Liver (tissue), 9 donors: ENCODE results near the gene ACSS1. TPM values are rescaled to one million over a fixed set of nuclear protein-coding genes. Genes with fewer than 3 reads are reported as not detected.

Experiments
- DNase-seq: peaks from one replicate; pipeline ENCODE4 v3.0.0-alpha.2; 2017; ENCODE audit warnings: low spot score
- H3K27ac ChIP-seq, 2 donors: one replicate each; pipeline ENCODE4 v1.7.0; 2013; ENCODE audit warnings: inconsistent platforms in 2 of 2, low read length in 2 of 2, control low read depth in 1 of 2, low read depth in 1 of 2, mild to moderate bottlenecking in 1 of 2
- H3K27me3 ChIP-seq, 4 donors: one replicate each; pipeline versions ENCODE4 v1.6.1 to v1.7.0; 2013; ENCODE audit warnings: low read length in 3 of 4, inconsistent platforms in 1 of 4, mild to moderate bottlenecking in 1 of 4, moderate library complexity in 1 of 4; ENCODE audit not compliant: control insufficient read depth in 4 of 4, insufficient read depth in 4 of 4
- H3K36me3 ChIP-seq, 4 donors: one replicate each; pipeline versions ENCODE4 v1.6.1 to v1.7.0; 2013; ENCODE audit warnings: low read length in 3 of 4, mild to moderate bottlenecking in 3 of 4, low read depth in 1 of 4, moderate library complexity in 1 of 4; ENCODE audit not compliant: control insufficient read depth in 4 of 4, insufficient read depth in 3 of 4
- H3K4me1 ChIP-seq, 4 donors: one replicate each; pipeline versions ENCODE4 v1.6.1 to v1.7.0; 2013; ENCODE audit warnings: low read length in 3 of 4, mild to moderate bottlenecking in 3 of 4, moderate library complexity in 1 of 4; ENCODE audit not compliant: control insufficient read depth in 4 of 4, insufficient read depth in 4 of 4
- H3K4me3 ChIP-seq, 3 donors: one replicate each; pipeline versions ENCODE4 v1.6.1 to v1.7.0; 2013; ENCODE audit warnings: low read length in 3 of 3, control low read depth in 1 of 3, low read depth in 1 of 3, mild to moderate bottlenecking in 1 of 3
- H3K9ac ChIP-seq, 2 donors: one replicate each; pipeline ENCODE4 v1.7.0; 2013; ENCODE audit warnings: low read length in 2 of 2, mild to moderate bottlenecking in 2 of 2, moderate library complexity in 2 of 2, control low read depth in 1 of 2, low read depth in 1 of 2
- H3K9me3 ChIP-seq, 4 donors: one replicate each; pipeline versions ENCODE4 v1.6.1 to v1.7.0; 2013; ENCODE audit warnings: low read length in 3 of 4; ENCODE audit not compliant: control insufficient read depth in 4 of 4
- EGR1 ChIP-seq, 2 donors: IDR thresholded peaks; 2 replicates each; pipeline ENCODE4 v1.6.1; 2016 to 2018; ENCODE audit warnings: antibody characterized with exemption in 2 of 2, low read depth in 2 of 2
- FOXA1 ChIP-seq: IDR thresholded peaks from 2 replicates; pipeline ENCODE4 v1.6.1; 2016; ENCODE audit warnings: antibody characterized with exemption
- FOXA2 ChIP-seq: IDR thresholded peaks from 2 replicates; pipeline ENCODE4 v1.6.1; 2016; ENCODE audit warnings: antibody characterized with exemption
- GABPA ChIP-seq, 2 donors: IDR thresholded peaks in 1 of 2; conservative IDR thresholded peaks in 1 of 2; 2 replicates each; pipeline ENCODE4 v1.6.1; 2016; ENCODE audit warnings: antibody characterized with exemption in 2 of 2, mild to moderate bottlenecking in 1 of 2, moderate library complexity in 1 of 2
- HNF4A ChIP-seq, 2 donors: conservative IDR thresholded peaks; 2 replicates each; pipeline ENCODE4 v1.6.1; 2016; ENCODE audit warnings: antibody characterized with exemption in 2 of 2, mild to moderate bottlenecking in 2 of 2
- HNF4G ChIP-seq: IDR thresholded peaks from 2 replicates; pipeline ENCODE4 v1.6.1; 2016; ENCODE audit warnings: antibody characterized with exemption
- JUND ChIP-seq, 2 donors: IDR thresholded peaks; 2 replicates each; pipeline ENCODE4 v1.6.1; 2016; ENCODE audit warnings: antibody characterized with exemption in 2 of 2
- NR2F2 ChIP-seq: IDR thresholded peaks from 2 replicates; pipeline ENCODE4 v1.6.1; 2016; ENCODE audit warnings: antibody characterized with exemption
- RAD21 ChIP-seq, 2 donors: IDR thresholded peaks; 2 replicates each; pipeline ENCODE4 v1.6.1; 2016; ENCODE audit warnings: antibody characterized with exemption in 2 of 2, mild to moderate bottlenecking in 2 of 2
- RXRA ChIP-seq, 2 donors: IDR thresholded peaks; 2 replicates each; pipeline ENCODE4 v1.6.1; 2017 to 2018; ENCODE audit warnings: antibody characterized with exemption in 2 of 2, mild to moderate bottlenecking in 1 of 2
- SP1 ChIP-seq: IDR thresholded peaks from 2 replicates; pipeline ENCODE4 v1.6.1; 2018; ENCODE audit warnings: antibody characterized with exemption, mild to moderate bottlenecking
- TAF1 ChIP-seq: conservative IDR thresholded peaks from 2 replicates; pipeline ENCODE4 v1.6.1; 2016; ENCODE audit warnings: antibody characterized with exemption, mild to moderate bottlenecking
- YY1 ChIP-seq: IDR thresholded peaks from 2 replicates; pipeline ENCODE4 v1.6.1; 2016; ENCODE audit warnings: antibody characterized with exemption, mild to moderate bottlenecking
- WGBS: extraction: QIAGEN DNeasy Blood & Tissue Kit; methylation state at CpG from one replicate; pipeline ENCODE4 v1.1.7; 2013; 5-methylcytosine and 5-hydroxymethylcytosine counted together
- polyA plus RNA-seq, 2 donors: library from polyadenylated mRNA; stranded (reverse) in 1 of 2; unstranded in 1 of 2; fragments of 200-250 nt in 1 of 2; fragments of >200 nt in 1 of 2; fragmentation: Nextera tagmentation in 1 of 2; extraction: Ambion mirVana in 1 of 2; gene quantifications; one replicate each; pipeline versions ENCODE4 v1.2.1 to v1.2.3, GENCODE V29; 2013 to 2015
- total RNA-seq, 2 donors: library from RNA; depleted of rRNA; stranded (reverse); fragments of >200 nt; gene quantifications; one replicate each; pipeline ENCODE4 v1.2.3, GENCODE V29; 2014
- TF ChIP-seq, protein P1 (sequence below): IDR thresholded peaks from 2 replicates; pipeline ENCODE4 v1.6.1; 2016; ENCODE audit warnings: antibody characterized with exemption
- TF ChIP-seq, protein P2 (sequence below): IDR thresholded peaks from 2 replicates; pipeline ENCODE4 v1.6.1; 2016; ENCODE audit warnings: antibody characterized with exemption
- TF ChIP-seq, protein P3 (sequence below): fragments of 150-350 bp; IDR thresholded peaks from 2 replicates; pipeline ENCODE4 v1.5.1; 2017; ENCODE audit warnings: improper control_type of control experiment, low read depth, low read length; ENCODE audit not compliant: missing input control
- TF ChIP-seq, protein P4 (sequence below): IDR thresholded peaks from 2 replicates; pipeline ENCODE4 v1.6.1; 2016; ENCODE audit warnings: antibody characterized with exemption
- TF ChIP-seq, protein P5 (sequence below): IDR thresholded peaks from 2 replicates; pipeline ENCODE4 v1.6.1; 2016; ENCODE audit warnings: antibody characterized with exemption, mild to moderate bottlenecking
- donor health status: healthy.
- donor health status: healthy.
- donor health status: healthy.
- donor health status: healthy.
- donor health status: healthy.

Gene ACSS1
- total and polyA plus RNA-seq, 4 donors = 5.3 to 87.5 (median 22.1) TPM

DNA sequence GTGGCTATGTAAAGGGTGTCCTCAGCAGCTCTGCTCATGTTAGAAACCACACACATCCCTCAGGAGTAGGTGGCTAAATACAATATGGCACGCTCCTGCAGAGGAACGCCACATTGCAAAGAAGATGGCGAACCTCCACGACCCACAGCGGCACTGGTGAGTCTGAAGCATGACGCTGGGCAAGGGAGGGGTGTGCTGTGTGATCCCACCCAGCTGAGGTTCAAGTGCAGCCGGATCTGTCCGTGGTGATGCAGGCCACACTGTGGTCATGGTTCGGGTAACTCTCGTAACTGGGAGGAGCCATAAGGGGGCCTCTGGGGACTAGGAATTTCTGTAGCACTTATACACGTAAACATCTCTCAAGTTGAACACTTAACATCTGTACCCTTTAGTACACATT lies 42.0 kb downstream of the ACSS1 start:
- no peak overlapping the region for H3K4me3 ChIP-seq
- no peak overlapping the region for H3K9ac ChIP-seq
- peaks cover 9 to 26% (median 18%) of the 10 kb centered on the region in 4 donors for H3K4me1 ChIP-seq
- no peaks in the 10 kb centered on the region for H3K9me3 ChIP-seq
- DNase-seq = no peak
- H3K27me3 ChIP-seq = no peaks in the 10 kb centered on the region
- TF ChIP-seq FOXA1 = no peak
- no peak for TF ChIP-seq FOXA2
- TF ChIP-seq HNF4G = no peak
- TF ChIP-seq, protein P1, sequence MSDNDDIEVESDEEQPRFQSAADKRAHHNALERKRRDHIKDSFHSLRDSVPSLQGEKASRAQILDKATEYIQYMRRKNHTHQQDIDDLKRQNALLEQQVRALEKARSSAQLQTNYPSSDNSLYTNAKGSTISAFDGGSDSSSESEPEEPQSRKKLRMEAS = no peak
- H3K36me3 ChIP-seq = no peaks in the 10 kb centered on the region
- 91% methylated on average over 11 of the region's 11 CpGs for WGBS
- no peak overlapping the region for H3K27ac ChIP-seq

DNA sequence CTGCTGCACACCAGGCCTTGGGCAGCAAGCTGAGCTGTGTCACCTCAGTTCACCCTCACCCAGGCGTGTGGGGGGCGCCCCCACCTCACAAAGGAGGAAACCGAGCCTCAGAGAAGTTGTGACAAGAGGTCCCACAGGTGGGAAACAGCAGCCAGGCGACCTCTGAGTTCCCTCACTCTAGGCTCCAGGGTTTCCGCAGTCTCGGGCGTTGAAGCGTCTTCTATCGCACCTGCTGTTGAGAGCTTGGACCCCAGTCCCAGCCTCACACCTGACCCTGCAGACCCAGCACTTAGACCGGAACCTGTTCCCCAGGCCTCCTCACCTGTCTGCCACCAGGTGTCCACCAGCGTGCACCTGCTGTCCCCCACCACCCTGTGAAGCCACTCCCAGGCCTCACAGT lies 43.1 kb downstream of the ACSS1 start:
- 97% methylated on average over 11 of the region's 11 CpGs for WGBS
- Histone ChIP-seq H3K4me1 (peaks cover 10 to 29% (median 19%) of the 10 kb centered on the region in 4 donors), H3K9me3 (no peaks in the 10 kb centered on the region), H3K4me3 (no peak overlapping the region), H3K36me3 (no peaks in the 10 kb centered on the region), H3K27me3 (no peaks in the 10 kb centered on the region), H3K27ac (no peak overlapping the region), H3K9ac (no peak overlapping the region)
- DNase-seq = no peak
- TF ChIP-seq FOXA2 (no peak), FOXA1 (no peak), GABPA (IDR thresholded peaks at IDR 0.05 in 1 of 2, conservative IDR thresholded peaks at IDR 0.05 in 1 of 2) (no peak), TAF1 (no peak), HNF4A (conservative IDR thresholded peaks at IDR 0.05) (no peak), SP1 (no peak), YY1 (no peak), RXRA (IDR thresholded peaks at IDR 0.05) (no peak), EGR1 (IDR thresholded peaks at IDR 0.05; ENCODE audit: low read depth in 2 of 2) (no peak), NR2F2 (no peak), RAD21 (IDR thresholded peaks at IDR 0.05) (no peak), HNF4G (no peak), JUND (IDR thresholded peaks at IDR 0.05) (no peak)
- TF ChIP-seq, protein P2, sequence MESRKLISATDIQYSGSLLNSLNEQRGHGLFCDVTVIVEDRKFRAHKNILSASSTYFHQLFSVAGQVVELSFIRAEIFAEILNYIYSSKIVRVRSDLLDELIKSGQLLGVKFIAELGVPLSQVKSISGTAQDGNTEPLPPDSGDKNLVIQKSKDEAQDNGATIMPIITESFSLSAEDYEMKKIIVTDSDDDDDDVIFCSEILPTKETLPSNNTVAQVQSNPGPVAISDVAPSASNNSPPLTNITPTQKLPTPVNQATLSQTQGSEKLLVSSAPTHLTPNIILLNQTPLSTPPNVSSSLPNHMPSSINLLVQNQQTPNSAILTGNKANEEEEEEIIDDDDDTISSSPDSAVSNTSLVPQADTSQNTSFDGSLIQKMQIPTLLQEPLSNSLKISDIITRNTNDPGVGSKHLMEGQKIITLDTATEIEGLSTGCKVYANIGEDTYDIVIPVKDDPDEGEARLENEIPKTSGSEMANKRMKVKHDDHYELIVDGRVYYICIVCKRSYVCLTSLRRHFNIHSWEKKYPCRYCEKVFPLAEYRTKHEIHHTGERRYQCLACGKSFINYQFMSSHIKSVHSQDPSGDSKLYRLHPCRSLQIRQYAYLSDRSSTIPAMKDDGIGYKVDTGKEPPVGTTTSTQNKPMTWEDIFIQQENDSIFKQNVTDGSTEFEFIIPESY = no peak
- TF ChIP-seq, protein P3, sequence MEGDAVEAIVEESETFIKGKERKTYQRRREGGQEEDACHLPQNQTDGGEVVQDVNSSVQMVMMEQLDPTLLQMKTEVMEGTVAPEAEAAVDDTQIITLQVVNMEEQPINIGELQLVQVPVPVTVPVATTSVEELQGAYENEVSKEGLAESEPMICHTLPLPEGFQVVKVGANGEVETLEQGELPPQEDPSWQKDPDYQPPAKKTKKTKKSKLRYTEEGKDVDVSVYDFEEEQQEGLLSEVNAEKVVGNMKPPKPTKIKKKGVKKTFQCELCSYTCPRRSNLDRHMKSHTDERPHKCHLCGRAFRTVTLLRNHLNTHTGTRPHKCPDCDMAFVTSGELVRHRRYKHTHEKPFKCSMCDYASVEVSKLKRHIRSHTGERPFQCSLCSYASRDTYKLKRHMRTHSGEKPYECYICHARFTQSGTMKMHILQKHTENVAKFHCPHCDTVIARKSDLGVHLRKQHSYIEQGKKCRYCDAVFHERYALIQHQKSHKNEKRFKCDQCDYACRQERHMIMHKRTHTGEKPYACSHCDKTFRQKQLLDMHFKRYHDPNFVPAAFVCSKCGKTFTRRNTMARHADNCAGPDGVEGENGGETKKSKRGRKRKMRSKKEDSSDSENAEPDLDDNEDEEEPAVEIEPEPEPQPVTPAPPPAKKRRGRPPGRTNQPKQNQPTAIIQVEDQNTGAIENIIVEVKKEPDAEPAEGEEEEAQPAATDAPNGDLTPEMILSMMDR = no peak
- TF ChIP-seq, protein P4, sequence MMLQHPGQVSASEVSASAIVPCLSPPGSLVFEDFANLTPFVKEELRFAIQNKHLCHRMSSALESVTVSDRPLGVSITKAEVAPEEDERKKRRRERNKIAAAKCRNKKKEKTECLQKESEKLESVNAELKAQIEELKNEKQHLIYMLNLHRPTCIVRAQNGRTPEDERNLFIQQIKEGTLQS = no peak
- TF ChIP-seq, protein P1 = no peak
- TF ChIP-seq, protein P5, sequence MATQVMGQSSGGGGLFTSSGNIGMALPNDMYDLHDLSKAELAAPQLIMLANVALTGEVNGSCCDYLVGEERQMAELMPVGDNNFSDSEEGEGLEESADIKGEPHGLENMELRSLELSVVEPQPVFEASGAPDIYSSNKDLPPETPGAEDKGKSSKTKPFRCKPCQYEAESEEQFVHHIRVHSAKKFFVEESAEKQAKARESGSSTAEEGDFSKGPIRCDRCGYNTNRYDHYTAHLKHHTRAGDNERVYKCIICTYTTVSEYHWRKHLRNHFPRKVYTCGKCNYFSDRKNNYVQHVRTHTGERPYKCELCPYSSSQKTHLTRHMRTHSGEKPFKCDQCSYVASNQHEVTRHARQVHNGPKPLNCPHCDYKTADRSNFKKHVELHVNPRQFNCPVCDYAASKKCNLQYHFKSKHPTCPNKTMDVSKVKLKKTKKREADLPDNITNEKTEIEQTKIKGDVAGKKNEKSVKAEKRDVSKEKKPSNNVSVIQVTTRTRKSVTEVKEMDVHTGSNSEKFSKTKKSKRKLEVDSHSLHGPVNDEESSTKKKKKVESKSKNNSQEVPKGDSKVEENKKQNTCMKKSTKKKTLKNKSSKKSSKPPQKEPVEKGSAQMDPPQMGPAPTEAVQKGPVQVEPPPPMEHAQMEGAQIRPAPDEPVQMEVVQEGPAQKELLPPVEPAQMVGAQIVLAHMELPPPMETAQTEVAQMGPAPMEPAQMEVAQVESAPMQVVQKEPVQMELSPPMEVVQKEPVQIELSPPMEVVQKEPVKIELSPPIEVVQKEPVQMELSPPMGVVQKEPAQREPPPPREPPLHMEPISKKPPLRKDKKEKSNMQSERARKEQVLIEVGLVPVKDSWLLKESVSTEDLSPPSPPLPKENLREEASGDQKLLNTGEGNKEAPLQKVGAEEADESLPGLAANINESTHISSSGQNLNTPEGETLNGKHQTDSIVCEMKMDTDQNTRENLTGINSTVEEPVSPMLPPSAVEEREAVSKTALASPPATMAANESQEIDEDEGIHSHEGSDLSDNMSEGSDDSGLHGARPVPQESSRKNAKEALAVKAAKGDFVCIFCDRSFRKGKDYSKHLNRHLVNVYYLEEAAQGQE = no peak
